WTC11 (cell line): ENCODE measurements around the gene CDH22.

Experiments
- CTCF ChIP-seq: fragments of 200-600 bp; IDR thresholded peaks from 2 replicates; pipeline ENCODE4 v1.8.0; 2022; ENCODE audit warnings: antibody characterized with exemption
- IRF2 ChIP-seq: sonication (generic); formaldehyde crosslinking; IDR thresholded peaks from 2 replicates; pipeline ENCODE4 v1.8.0; 2022; ENCODE audit warnings: low read depth, missing genetic modification reagents, borderline replicate concordance

DNA sequence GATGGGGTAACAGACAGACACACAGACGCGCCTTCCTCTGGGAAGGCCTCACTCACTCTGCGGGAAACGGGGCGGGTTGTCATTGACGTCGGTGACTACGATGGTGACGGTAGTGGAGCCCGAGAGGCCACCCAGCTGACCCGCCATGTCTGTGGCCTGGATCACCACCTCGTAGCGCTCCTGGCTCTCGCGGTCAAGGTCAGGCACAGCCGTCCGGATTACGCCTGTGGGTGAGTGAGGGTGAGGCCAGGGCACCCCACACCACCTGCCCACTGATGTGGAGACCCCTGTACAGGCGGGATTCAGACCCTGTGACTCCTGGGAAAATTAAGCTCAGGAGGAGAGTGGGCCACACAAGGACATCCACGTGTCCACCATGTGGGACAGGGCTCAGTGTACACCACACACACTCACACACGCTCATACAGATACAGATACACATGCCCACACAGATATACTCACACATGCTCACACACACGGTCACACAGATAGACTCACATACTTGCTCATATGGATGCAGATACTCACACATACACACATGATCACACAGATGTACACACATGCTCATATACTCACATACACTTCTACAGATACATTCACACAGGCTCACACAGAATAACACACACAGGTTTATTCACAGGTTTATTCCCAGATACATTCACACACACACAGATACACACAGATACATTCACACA, 91.4 kb downstream of the CDH22 start:
- TF ChIP-seq CTCF (no peak), IRF2 (CRISPR knock-in tag) (no peak)
